Thyroid gland (tissue), 4 donors: ENCODE measurements around the gene RSRC1. TPM values are rescaled to one million over a fixed set of nuclear protein-coding genes. Genes with fewer than 3 reads are reported as not detected.
"Not testable (repeated sequence)": the region's sequence is repeated elsewhere in the genome, so short reads cannot be mapped to it uniquely, and the experiment has no call there.

ENCODE experiments used
- DNase-seq, 2 donors: peaks; one replicate each; pipeline ENCODE4 v3.0.0-alpha.2; 2019
- H3K27ac ChIP-seq, 3 donors: fragments of 200-600 bp; sonication (generic); 1 replicate in 2 of 3; 2 replicates in 1 of 3; pipeline ENCODE4 v1.5.1; 2016 to 2019; ENCODE audit warnings: mild to moderate bottlenecking in 1 of 3, moderate library complexity in 1 of 3
- H3K27me3 ChIP-seq: fragments of 200-600 bp; sonication (generic); one replicate; pipeline ENCODE4 v1.5.1; 2019
- H3K36me3 ChIP-seq, 2 donors: fragments of 200-600 bp; sonication (generic); one replicate each; pipeline ENCODE4 v1.5.1; 2016 to 2019
- H3K4me1 ChIP-seq, 2 donors: fragments of 200-600 bp; sonication (generic); one replicate each; pipeline ENCODE4 v1.5.1; 2017 to 2019
- H3K4me3 ChIP-seq, 3 donors: fragments of 200-600 bp; sonication (generic); replicated peaks in 1 of 3; 1 replicate in 2 of 3; 2 replicates in 1 of 3; pipeline ENCODE4 v1.5.1; 2016; ENCODE audit warnings: mild to moderate bottlenecking in 1 of 3
- H3K9me3 ChIP-seq: fragments of 200-600 bp; sonication (generic); one replicate; pipeline ENCODE4 v1.5.1; 2017
- POLR2A ChIP-seq, 2 donors: fragments of 450-650 bp; IDR thresholded peaks; one replicate each; pipeline ENCODE4 v1.6.1; 2017; ENCODE audit warnings: antibody characterized with exemption in 2 of 2, mild to moderate bottlenecking in 2 of 2, moderate library complexity in 1 of 2
- WGBS, 2 donors: methylation state at CpG; one replicate each; pipeline ENCODE4 v1.1.5; 2017; 5-methylcytosine and 5-hydroxymethylcytosine counted together
- intact Hi-C: fragments of 100-400 bp; cut with DNase I; formaldehyde crosslinking; loops from one replicate; pipeline ENCODE4 v1.15.1; 2023
- total RNA-seq, 4 donors: library from RNA; depleted of rRNA; stranded (reverse); fragments of >200 nt; gene quantifications; one replicate each; pipeline ENCODE4 v1.2.3, GENCODE V29; 2016
- TF ChIP-seq, protein P1 (sequence below), 6 experiments: fragments of 200-600 bp in 3 of 6; fragments of 450-650 bp in 3 of 6; sonication (generic) in 3 of 6; IDR thresholded peaks; one replicate each; pipeline ENCODE4 v1.5.1; 2016 to 2019; ENCODE audit warnings: antibody characterized with exemption in 6 of 6, mild to moderate bottlenecking in 2 of 6, inconsistent platforms in 1 of 6, moderate library complexity in 1 of 6

The RSRC1 gene
- total RNA-seq, 4 donors from 2014 or later = 51.7 to 65.4 (median 59.9) TPM

GRCh38 chr3:158109295-158109803, 540 bp upstream of the RSRC1 start:
- H3K4me1 ChIP-seq = peaks cover 16 to 31% of the 10 kb centered on the region in 2 donors
- no peaks in the 10 kb centered on the region for H3K9me3 ChIP-seq
- no peaks in the 10 kb centered on the region for H3K36me3 ChIP-seq
- peak overlapping the region in 1 of 3 donors; percentile 61 for H3K27ac ChIP-seq
- peak overlapping the region in 2 of 3 donors; percentile 24 to 87 for H3K4me3 ChIP-seq
- no peak for TF ChIP-seq POLR2A (IDR thresholded peaks at IDR 0.05)
- TF ChIP-seq, protein P1, sequence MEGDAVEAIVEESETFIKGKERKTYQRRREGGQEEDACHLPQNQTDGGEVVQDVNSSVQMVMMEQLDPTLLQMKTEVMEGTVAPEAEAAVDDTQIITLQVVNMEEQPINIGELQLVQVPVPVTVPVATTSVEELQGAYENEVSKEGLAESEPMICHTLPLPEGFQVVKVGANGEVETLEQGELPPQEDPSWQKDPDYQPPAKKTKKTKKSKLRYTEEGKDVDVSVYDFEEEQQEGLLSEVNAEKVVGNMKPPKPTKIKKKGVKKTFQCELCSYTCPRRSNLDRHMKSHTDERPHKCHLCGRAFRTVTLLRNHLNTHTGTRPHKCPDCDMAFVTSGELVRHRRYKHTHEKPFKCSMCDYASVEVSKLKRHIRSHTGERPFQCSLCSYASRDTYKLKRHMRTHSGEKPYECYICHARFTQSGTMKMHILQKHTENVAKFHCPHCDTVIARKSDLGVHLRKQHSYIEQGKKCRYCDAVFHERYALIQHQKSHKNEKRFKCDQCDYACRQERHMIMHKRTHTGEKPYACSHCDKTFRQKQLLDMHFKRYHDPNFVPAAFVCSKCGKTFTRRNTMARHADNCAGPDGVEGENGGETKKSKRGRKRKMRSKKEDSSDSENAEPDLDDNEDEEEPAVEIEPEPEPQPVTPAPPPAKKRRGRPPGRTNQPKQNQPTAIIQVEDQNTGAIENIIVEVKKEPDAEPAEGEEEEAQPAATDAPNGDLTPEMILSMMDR (IDR thresholded peaks at IDR 0.05) = no peak
- H3K27me3 ChIP-seq = peaks cover 39% of the 10 kb centered on the region
- intact Hi-C loops = no loop called here
- WGBS, 2 donors = 8 to 9% methylated on average over 9 of the region's 9 CpGs
- DNase-seq = no peak

- Histone ChIP-seq H3K27ac (peak overlapping the region in 1 of 3 donors; percentile 61), H3K36me3 (no peaks in the 10 kb centered on the region), H3K4me3 (peak overlapping the region in 2 of 3 donors; percentile 24 to 87), H3K9me3 (no peaks in the 10 kb centered on the region), H3K27me3 (peaks cover 26% of the 10 kb centered on the region), H3K4me1 (peaks cover 7 to 22% of the 10 kb centered on the region in 2 donors)
- TF ChIP-seq POLR2A (IDR thresholded peaks at IDR 0.05) = no peak
- TF ChIP-seq, protein P1 (IDR thresholded peaks at IDR 0.05) = no peak
- DNase-seq = no peak
- 9 to 14% methylated on average over 4 of the region's 4 CpGs for WGBS, 2 donors
- intact Hi-C loops = no loop called here
These were observed 749 bp downstream of the RSRC1 start for GRCh38 chr3:158110658-158111018.

DNA sequence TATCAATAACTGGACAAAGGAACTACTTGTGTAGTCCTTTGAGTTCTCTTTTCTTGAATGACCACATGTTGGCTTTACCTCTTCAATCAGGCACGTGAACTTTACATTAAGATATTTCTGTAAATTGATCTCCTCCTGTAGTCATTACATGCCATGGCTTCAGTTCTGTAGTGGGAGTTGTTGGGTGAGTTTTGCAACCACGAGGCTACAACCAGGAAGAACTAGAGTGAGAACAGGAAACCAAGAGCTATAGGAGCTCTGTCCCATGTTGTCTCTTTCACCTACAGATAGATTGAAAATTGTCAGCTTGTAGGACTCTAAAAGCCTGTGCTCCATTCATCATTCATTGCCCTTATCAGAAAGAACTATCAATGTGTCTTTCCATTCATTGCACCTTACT, 2.0 kb downstream of the RSRC1 start:
- peaks cover 18% of the 10 kb centered on the region for H3K27me3 ChIP-seq
- no peak overlapping the region for H3K27ac ChIP-seq
- intact Hi-C loops = no loop called here
- TF ChIP-seq POLR2A (IDR thresholded peaks at IDR 0.05) = no peak
- TF ChIP-seq, protein P1 (IDR thresholded peaks at IDR 0.05) = no peak
- H3K36me3 ChIP-seq = no peaks in the 10 kb centered on the region
- DNase-seq = no peak
- no peak overlapping the region for H3K4me3 ChIP-seq
- no peaks in the 10 kb centered on the region for H3K9me3 ChIP-seq
- 71 to 84% methylated on average over 2 of the region's 2 CpGs for WGBS, 2 donors
- H3K4me1 ChIP-seq = peaks cover 7 to 10% of the 10 kb centered on the region in 2 donors

DNA sequence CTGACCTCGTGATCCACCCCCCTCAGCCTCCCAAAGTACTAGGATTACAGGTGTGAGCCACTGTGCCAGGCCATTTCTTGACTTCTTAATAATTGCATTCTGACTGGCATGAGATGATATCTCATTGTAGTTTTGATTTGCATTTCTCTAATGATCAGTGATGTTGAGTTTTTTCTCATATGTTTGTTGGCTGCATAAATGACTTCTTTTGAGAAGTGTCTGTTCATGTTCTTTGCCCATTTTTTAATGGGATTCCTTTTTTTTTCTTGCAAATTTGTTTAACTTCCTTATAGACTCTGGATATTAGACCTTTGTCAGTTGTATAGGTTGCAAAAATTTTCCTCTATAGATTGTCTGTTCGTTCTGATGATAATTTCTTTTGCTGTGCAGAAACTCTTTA, 3.7 kb downstream of the RSRC1 start:
- H3K4me3 ChIP-seq, H3K27ac ChIP-seq, H3K9me3 ChIP-seq, DNase-seq, H3K4me1 ChIP-seq, intact Hi-C loops, H3K36me3 ChIP-seq, H3K27me3 ChIP-seq: not testable (repeated sequence)
- 93 to 96% methylated on average over 2 of the region's 2 CpGs for WGBS, 2 donors

GRCh38 chr3:158120330-158120729, 10.4 kb downstream of the RSRC1 start:
- no peaks in the 10 kb centered on the region for H3K9me3 ChIP-seq
- intact Hi-C loops = no loop called here
- TF ChIP-seq, protein P1 (IDR thresholded peaks at IDR 0.05) = no peak
- TF ChIP-seq POLR2A (IDR thresholded peaks at IDR 0.05) = no peak
- no peaks in the 10 kb centered on the region for H3K27me3 ChIP-seq
- H3K4me1 ChIP-seq = no peaks in the 10 kb centered on the region
- H3K27ac ChIP-seq = no peak overlapping the region
- H3K36me3 ChIP-seq = peaks cover 0 to 12% of the 10 kb centered on the region in 2 donors
- no peak overlapping the region for H3K4me3 ChIP-seq
- no peak for DNase-seq

- H3K27me3 ChIP-seq = no peaks in the 10 kb centered on the region
- intact Hi-C loops = no loop called here
- no peak for DNase-seq
- no peak overlapping the region for H3K4me3 ChIP-seq
- TF ChIP-seq, protein P1 (IDR thresholded peaks at IDR 0.05) = no peak
- TF ChIP-seq POLR2A (IDR thresholded peaks at IDR 0.05) = no peak
- no peak overlapping the region for H3K27ac ChIP-seq
- H3K4me1 ChIP-seq = no peaks in the 10 kb centered on the region
- no peaks in the 10 kb centered on the region for H3K9me3 ChIP-seq
- peaks cover 0 to 12% of the 10 kb centered on the region in 2 donors for H3K36me3 ChIP-seq
These were observed 11.4 kb downstream of the RSRC1 start for GRCh38 chr3:158121295-158121694.

DNA sequence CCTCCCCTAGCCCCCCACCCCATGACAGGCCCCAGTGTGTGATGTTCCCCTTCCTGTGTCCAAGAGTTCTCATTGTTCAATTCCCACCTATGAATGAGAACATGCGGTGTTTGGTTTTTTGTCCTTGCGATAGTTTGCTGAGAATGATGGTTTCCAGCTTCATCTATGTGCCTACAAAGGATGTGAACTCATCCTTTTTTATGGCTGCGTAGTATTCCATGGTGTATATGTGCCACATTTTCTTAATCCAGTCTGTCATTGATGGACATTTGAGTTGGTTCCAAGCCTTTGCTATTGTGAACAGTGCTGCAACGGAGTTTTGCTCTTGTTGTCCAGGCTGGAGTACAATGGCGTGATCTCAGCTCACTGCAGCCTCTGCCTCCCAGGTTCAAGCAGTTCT, 12.8 kb downstream of the RSRC1 start:
- DNase-seq, H3K4me1 ChIP-seq, H3K27me3 ChIP-seq, intact Hi-C loops, H3K9me3 ChIP-seq, H3K27ac ChIP-seq, H3K4me3 ChIP-seq: not testable (repeated sequence)
- 77 to 88% methylated on average over 5 of the region's 5 CpGs for WGBS, 2 donors
- peaks cover 4 to 12% of the 10 kb centered on the region in 2 donors for H3K36me3 ChIP-seq
